Panc1 (cell line): ENCODE results near the gene RUFY2.

Source experiments
- POLR2AphosphoS5 ChIP-seq: IDR thresholded peaks from 2 replicates; pipeline ENCODE4 v1.6.1; 2012; ENCODE audit warnings: mild to moderate bottlenecking, low read depth, low read length, moderate library complexity
- REST ChIP-seq, 2 experiments: IDR thresholded peaks; 2 replicates each; pipeline ENCODE4 v1.6.1; 2011 to 2012; ENCODE audit warnings: low read depth in 2 of 2, control low read depth in 1 of 2, low read length in 1 of 2, mild to moderate bottlenecking in 1 of 2, moderate library complexity in 1 of 2; ENCODE audit not compliant: insufficient read depth in 1 of 2
- TF ChIP-seq, protein P1 (sequence below): fragments of 450-650 bp; IDR thresholded peaks from 2 replicates; pipeline ENCODE4 v1.5.1; 2017; ENCODE audit warnings: mild to moderate bottlenecking

DNA sequence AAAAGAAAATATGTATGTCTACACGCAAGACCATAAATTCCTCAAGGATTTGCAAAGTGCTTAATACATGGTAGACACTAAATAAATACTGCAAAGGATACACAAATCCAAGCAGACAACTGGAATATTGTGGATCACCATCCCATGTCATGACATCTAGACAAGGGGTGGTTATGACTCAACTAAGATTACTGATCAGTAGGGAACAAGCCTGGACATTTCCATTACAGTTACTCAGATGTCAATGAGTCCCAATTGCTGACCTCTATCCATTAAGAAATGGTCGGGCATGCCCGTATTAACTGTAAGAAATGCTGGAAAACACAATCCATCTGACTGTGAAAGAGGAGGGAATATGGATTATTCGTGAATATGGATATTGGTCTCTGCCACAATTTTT is 27.6 kb upstream of the RUFY2 start:
- TF ChIP-seq, protein P1, sequence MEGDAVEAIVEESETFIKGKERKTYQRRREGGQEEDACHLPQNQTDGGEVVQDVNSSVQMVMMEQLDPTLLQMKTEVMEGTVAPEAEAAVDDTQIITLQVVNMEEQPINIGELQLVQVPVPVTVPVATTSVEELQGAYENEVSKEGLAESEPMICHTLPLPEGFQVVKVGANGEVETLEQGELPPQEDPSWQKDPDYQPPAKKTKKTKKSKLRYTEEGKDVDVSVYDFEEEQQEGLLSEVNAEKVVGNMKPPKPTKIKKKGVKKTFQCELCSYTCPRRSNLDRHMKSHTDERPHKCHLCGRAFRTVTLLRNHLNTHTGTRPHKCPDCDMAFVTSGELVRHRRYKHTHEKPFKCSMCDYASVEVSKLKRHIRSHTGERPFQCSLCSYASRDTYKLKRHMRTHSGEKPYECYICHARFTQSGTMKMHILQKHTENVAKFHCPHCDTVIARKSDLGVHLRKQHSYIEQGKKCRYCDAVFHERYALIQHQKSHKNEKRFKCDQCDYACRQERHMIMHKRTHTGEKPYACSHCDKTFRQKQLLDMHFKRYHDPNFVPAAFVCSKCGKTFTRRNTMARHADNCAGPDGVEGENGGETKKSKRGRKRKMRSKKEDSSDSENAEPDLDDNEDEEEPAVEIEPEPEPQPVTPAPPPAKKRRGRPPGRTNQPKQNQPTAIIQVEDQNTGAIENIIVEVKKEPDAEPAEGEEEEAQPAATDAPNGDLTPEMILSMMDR, result no peak
- no peak for TF ChIP-seq POLR2AphosphoS5
- no peak for TF ChIP-seq REST (IDR thresholded peaks at IDR 0.05; ENCODE audit: insufficient read depth in 1 of 2, low read depth in 2 of 2, low read length in 1 of 2)
